Panc1 (cell line): ENCODE measurements around the gene PXN.

ENCODE experiments used
- CTCF ChIP-seq: fragments of 450-650 bp; IDR thresholded peaks from 2 replicates; pipeline ENCODE4 v1.5.1; 2017; ENCODE audit warnings: mild to moderate bottlenecking
- TF ChIP-seq, protein P1 (sequence below), 2 experiments: IDR thresholded peaks; 2 replicates each; pipeline ENCODE4 v1.6.1; 2011 to 2012; ENCODE audit warnings: low read depth in 2 of 2, control low read depth in 1 of 2, low read length in 1 of 2, mild to moderate bottlenecking in 1 of 2, moderate library complexity in 1 of 2; ENCODE audit not compliant: insufficient read depth in 1 of 2

DNA sequence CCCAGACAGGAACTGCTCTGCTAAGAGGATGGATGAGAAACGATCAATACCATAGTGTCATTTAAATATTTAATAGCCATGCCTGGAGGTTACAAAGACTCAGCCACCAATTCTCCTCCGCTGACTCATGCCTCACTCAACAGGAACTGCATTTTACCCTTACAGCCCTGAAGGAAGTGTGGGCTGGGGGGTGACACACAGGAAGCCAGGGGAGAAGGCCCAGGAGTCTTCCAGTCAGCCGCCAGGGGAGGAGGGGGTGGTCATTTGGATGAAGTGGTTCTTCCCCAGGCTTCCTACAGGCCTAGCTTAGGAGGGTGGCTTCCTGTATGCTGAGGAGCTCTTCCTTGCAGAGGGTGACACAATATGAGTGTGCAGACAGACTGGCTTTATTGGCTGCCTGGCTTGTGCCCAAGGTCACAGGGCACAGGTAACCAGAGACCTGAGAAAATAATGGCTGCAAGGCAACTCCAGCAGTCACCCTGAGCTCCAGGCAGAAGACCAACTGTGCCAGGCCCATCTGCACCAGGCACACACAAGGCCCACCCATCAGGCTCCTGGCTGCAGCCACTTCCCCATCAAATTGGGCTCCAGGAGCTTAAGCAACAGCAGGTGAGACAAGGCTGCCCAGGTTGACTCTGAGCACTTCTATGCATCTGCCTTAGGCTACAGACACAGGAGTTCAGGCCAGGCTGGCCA is 34.1 kb downstream of the PXN start:
- no peak for TF ChIP-seq CTCF
- TF ChIP-seq, protein P1, sequence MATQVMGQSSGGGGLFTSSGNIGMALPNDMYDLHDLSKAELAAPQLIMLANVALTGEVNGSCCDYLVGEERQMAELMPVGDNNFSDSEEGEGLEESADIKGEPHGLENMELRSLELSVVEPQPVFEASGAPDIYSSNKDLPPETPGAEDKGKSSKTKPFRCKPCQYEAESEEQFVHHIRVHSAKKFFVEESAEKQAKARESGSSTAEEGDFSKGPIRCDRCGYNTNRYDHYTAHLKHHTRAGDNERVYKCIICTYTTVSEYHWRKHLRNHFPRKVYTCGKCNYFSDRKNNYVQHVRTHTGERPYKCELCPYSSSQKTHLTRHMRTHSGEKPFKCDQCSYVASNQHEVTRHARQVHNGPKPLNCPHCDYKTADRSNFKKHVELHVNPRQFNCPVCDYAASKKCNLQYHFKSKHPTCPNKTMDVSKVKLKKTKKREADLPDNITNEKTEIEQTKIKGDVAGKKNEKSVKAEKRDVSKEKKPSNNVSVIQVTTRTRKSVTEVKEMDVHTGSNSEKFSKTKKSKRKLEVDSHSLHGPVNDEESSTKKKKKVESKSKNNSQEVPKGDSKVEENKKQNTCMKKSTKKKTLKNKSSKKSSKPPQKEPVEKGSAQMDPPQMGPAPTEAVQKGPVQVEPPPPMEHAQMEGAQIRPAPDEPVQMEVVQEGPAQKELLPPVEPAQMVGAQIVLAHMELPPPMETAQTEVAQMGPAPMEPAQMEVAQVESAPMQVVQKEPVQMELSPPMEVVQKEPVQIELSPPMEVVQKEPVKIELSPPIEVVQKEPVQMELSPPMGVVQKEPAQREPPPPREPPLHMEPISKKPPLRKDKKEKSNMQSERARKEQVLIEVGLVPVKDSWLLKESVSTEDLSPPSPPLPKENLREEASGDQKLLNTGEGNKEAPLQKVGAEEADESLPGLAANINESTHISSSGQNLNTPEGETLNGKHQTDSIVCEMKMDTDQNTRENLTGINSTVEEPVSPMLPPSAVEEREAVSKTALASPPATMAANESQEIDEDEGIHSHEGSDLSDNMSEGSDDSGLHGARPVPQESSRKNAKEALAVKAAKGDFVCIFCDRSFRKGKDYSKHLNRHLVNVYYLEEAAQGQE (IDR thresholded peaks at IDR 0.05; ENCODE audit: insufficient read depth in 1 of 2, low read depth in 2 of 2, low read length in 1 of 2): no peak
